Coronary artery (tissue), 2 donors: ENCODE results near the gene TOP3A.

Experiments used
- DNase-seq: peaks from one replicate; pipeline ENCODE4 v3.0.0-alpha.2; 2017; ENCODE audit warnings: low spot score
- H3K27ac ChIP-seq, 2 donors: fragments of 200-600 bp; sonication (generic); one replicate each; pipeline ENCODE4 v1.5.1; 2016 to 2019
- H3K4me3 ChIP-seq: fragments of 200-600 bp; sonication (generic); 2 replicates; pipeline ENCODE4 v1.5.1; 2016; ENCODE audit warnings: mild to moderate bottlenecking, moderate library complexity
- TF ChIP-seq, protein P1 (sequence below): fragments of 200-600 bp; sonication (generic); IDR thresholded peaks from one replicate; pipeline ENCODE4 v1.5.1; 2019; ENCODE audit warnings: antibody characterized with exemption

The TOP3A gene

DNA sequence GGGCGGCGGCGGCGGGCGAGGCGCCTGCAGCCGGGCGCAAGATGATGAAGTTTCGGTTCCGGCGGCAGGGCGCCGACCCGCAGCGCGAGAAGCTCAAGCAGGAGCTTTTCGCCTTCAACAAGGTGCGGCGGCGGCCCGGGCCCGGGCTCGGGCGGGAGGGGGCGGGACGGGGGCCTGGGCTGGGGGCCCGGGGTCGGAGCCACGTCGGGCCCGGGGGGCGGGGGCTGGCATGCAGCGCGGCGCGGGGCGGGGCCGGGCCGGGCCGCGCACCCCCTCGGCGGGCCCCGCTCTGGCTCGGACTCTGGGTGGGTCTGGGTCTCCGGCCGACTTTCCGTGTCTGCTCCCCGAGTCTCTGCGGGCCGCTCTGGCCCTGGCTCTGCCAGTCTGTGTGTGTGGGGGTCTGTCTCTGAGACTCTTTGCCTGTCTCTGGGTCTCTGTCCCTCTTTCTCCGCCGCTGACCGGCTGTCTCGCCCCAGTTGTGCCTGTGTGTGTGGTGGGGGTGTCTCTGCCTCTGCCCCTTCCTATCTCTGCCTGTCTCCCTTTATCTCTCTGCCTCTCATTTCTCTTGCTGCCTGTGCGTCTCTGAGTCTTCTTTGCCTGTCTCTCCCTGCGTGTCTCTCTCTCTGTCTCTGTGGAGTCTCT is 89.0 kb downstream of the TOP3A start:
- Histone ChIP-seq H3K4me3 (peak overlapping the region; percentile 93), H3K27ac (peak overlapping the region; percentile 24 to 91)
- DNase-seq: no peak
- TF ChIP-seq, protein P1, sequence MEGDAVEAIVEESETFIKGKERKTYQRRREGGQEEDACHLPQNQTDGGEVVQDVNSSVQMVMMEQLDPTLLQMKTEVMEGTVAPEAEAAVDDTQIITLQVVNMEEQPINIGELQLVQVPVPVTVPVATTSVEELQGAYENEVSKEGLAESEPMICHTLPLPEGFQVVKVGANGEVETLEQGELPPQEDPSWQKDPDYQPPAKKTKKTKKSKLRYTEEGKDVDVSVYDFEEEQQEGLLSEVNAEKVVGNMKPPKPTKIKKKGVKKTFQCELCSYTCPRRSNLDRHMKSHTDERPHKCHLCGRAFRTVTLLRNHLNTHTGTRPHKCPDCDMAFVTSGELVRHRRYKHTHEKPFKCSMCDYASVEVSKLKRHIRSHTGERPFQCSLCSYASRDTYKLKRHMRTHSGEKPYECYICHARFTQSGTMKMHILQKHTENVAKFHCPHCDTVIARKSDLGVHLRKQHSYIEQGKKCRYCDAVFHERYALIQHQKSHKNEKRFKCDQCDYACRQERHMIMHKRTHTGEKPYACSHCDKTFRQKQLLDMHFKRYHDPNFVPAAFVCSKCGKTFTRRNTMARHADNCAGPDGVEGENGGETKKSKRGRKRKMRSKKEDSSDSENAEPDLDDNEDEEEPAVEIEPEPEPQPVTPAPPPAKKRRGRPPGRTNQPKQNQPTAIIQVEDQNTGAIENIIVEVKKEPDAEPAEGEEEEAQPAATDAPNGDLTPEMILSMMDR: no peak

DNA sequence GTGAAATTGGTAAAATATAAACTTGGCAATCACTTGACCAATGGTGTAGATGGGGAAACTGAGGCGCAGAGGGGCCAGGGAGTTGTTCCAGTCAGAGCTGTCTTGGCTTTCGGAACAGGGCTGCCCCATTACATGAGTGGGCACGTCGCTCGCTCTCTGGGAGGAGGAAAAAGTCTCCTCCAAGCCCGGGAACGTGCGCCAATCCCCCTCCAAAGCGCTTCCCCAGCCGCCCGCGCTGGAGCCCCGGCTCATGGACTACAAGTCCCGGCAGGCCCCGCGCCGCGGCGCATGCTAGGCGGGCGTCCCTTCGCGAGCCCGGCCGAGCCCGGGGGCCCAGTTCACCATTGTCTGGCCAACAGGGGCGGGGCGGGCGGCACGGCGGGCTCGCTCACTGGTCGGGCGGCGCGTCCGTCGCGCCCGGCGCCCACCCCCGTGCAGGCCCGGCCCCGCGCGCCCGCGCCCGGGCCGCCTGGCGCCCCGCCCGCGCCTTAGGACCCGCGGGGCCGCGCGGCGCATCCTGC is 89.6 kb downstream of the TOP3A start, which contains the start of gene LLGL1:
TSS of gene LLGL1 (plus strand) at position 515 of the 521 bp plus-strand sequence. CDS start 48 bp downstream, outside the sequence.
- TF ChIP-seq, protein P1: no peak

DNA sequence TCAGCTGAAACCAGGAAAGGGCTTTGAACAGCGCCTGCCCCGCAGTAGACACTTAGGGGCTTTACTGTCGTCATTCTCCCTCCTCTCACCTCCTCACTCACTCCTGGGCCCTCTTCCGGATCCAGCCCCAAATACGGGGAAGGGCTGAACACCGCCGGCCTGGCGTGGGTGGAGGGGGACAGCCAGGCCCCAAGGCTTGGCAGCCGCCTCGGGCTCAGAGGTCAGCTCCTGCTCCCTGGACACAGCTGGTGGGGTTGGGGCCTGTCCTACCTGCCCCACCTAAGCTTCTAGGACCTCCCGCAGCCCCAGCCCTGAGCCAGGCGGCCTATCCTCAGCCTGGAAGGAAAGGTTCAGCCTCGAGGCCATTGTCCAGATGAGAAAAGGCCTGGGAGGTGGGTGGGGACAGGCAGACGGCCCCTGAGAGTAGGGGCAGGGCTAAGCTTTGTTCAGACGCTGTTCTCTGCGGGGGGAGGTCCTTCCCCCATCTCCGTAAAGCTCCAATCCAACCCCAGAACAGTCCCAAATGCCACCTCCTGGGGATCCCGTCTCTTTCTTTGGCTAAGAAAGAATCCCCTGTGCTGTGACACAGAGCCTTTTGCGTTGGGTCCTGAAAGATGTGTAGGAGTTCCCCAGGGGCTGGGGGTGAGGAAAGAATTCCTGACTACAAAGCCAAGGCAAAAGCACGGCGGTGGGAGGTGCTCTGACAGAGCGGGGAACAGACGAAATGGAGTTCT is 90.2 kb downstream of the TOP3A start:
- TF ChIP-seq, protein P1: no peak
- DNase-seq: no peak
- Histone ChIP-seq H3K27ac (peak overlapping the region; percentile 24 to 81), H3K4me3 (peak overlapping the region; percentile 68)

More for the DNA sequence above, 89.6 kb downstream of the TOP3A start, which contains the start of gene LLGL1:
- H3K4me3 ChIP-seq: peak within 1 kb of the TSS; percentile 93
- peak within 1 kb of the TSS; percentile 24 to 91 for H3K27ac ChIP-seq
- peak; percentile 96 for DNase-seq

DNA sequence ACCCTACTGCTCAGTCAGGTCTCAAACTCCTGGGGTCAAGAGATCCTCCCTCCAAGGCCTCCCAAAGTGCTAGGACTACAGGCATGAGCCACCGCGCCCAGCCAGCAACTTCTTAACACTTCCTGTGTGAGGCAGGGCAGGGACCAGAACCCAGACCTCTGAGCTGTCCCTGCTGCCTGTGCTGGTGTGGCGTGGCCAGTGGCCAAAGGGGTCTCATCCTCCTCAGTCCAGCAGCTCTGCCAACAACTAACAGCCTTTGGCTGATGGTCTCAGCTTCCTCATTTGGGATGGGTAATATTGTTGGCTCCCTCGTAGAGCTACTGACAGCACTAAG is 90.8 kb downstream of the TOP3A start:
- TF ChIP-seq, protein P1: no peak
- DNase-seq: no peak
- peak overlapping the region in 1 of 2 donors; percentile 81 for H3K27ac ChIP-seq
- no peak overlapping the region for H3K4me3 ChIP-seq
